ENCODE data around the gene LENEP. TPM values are rescaled to one million over a fixed set of nuclear protein-coding genes. Genes with fewer than 3 reads are reported as not detected.

Gene LENEP
- total RNA-seq, 1 experiment from 2014 or later: 2.8 TPM

DNA sequence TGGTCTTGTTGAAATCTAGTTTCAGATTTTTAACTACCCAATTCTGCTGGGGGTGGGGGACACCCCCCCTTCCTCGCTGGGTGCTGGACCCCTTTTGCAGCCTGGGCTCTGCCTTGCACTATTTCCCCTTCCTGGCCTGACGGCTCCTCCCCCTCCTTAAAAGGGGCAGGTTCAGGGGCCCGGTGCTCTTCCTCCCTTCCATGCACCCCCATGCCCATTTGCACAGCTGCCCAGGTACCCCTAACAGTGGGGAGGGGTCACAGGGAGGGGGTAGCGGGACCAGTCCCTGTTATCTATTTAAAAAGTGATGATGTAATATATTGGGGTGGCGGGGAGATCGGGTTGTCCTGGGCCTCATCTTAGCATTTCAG is 24.5 kb downstream of the LENEP start:
- no peak overlapping the region for H3K56ac ChIP-seq (ENCODE audit: insufficient read length, low read depth, low read length)
- H3K27me3 ChIP-seq (ENCODE audit: insufficient read depth, low read length): no peaks in the 10 kb centered on the region
- no peak overlapping the region for H3K23ac ChIP-seq (ENCODE audit: insufficient read length, low read depth, low read length)
- Mint-ChIP-seq H3K4me1 (peaks cover 29 to 51% of the 10 kb centered on the region in 2 experiments), H3K27me3 (ENCODE audit: low read depth) (peaks cover 4% of the 10 kb centered on the region), H3K36me3 (ENCODE audit: insufficient read depth in 1 of 3, low read depth in 3 of 3) (peaks cover 6 to 35% (median 22%) of the 10 kb centered on the region in 3 experiments; a peak in 6 of 7 replicates), H3K9me3 (no peaks in the 10 kb centered on the region; a peak in 1 of 5 replicates), H3K27ac (no peak overlapping the region), H3K4me3 (peak overlapping the region in 1 of 2 experiments; percentile 71; a peak in 3 of 5 replicates)
- no peak overlapping the region for H2BK120ac ChIP-seq (ENCODE audit: low read depth, low read length, poor library complexity, severe bottlenecking)
- H2AK5ac ChIP-seq (ENCODE audit: insufficient read length, low read length): no peak overlapping the region
- H3K27ac ChIP-seq (ENCODE audit: insufficient read length, low read depth, low read length): no peak overlapping the region
- H3T11ph ChIP-seq (ENCODE audit: low read length): no peak overlapping the region
- no peak overlapping the region for H2BK12ac ChIP-seq (ENCODE audit: insufficient read length, low read depth, low read length)
- H2BK15ac ChIP-seq (ENCODE audit: low read depth, low read length): no peak overlapping the region
- no peak overlapping the region for H2BK5ac ChIP-seq (ENCODE audit: insufficient read length, low read length)
- H3K79me1 ChIP-seq (ENCODE audit: insufficient read depth, low read depth, low read length, poor library complexity, severe bottlenecking): no peaks in the 10 kb centered on the region
- H3K4me2 ChIP-seq (ENCODE audit: insufficient read depth, insufficient read length, low read length): peak overlapping the region; percentile 34
- no peak overlapping the region for H2AFZ ChIP-seq (ENCODE audit: low read length)
- no peak overlapping the region for H3K4ac ChIP-seq (ENCODE audit: low read depth, low read length)
- no peak overlapping the region for H4K91ac ChIP-seq (ENCODE audit: insufficient read length, low read depth, low read length)
- no peak overlapping the region for H3K18ac ChIP-seq (ENCODE audit: insufficient read length, low read depth, low read length)
- no peak overlapping the region for H3K9ac ChIP-seq (ENCODE audit: extremely low read depth, insufficient read length, low read length)
- no peak overlapping the region for H4K5ac ChIP-seq (ENCODE audit: insufficient read length, low read depth, low read length)
- peaks cover 1% of the 10 kb centered on the region; the same call in 1 of the 2 replicates for H3K4me1 ChIP-seq (ENCODE audit: insufficient read depth, low read length)
- no peaks in the 10 kb centered on the region for H3K79me2 ChIP-seq (ENCODE audit: insufficient read depth, low read length)
- no peak overlapping the region for H2BK20ac ChIP-seq (ENCODE audit: low read depth, low read length, poor library complexity, severe bottlenecking)
- no peaks in the 10 kb centered on the region for H3K23me2 ChIP-seq (ENCODE audit: insufficient read length, low read depth, low read length, poor library complexity, severe bottlenecking)
- H4K20me1 ChIP-seq (ENCODE audit: control insufficient read depth, insufficient read depth, insufficient read length): no peaks in the 10 kb centered on the region
- no peak overlapping the region for H4K8ac ChIP-seq (replicated peaks; ENCODE audit: insufficient read length, low read depth, low read length)
- TF ChIP-seq, protein P1, sequence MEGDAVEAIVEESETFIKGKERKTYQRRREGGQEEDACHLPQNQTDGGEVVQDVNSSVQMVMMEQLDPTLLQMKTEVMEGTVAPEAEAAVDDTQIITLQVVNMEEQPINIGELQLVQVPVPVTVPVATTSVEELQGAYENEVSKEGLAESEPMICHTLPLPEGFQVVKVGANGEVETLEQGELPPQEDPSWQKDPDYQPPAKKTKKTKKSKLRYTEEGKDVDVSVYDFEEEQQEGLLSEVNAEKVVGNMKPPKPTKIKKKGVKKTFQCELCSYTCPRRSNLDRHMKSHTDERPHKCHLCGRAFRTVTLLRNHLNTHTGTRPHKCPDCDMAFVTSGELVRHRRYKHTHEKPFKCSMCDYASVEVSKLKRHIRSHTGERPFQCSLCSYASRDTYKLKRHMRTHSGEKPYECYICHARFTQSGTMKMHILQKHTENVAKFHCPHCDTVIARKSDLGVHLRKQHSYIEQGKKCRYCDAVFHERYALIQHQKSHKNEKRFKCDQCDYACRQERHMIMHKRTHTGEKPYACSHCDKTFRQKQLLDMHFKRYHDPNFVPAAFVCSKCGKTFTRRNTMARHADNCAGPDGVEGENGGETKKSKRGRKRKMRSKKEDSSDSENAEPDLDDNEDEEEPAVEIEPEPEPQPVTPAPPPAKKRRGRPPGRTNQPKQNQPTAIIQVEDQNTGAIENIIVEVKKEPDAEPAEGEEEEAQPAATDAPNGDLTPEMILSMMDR (conservative IDR thresholded peaks at IDR 0.05): no peak
- no peak for DNase-seq
- no CpG with 5 or more reads among the region's 6 CpGs for WGBS (ENCODE audit: extremely low coverage, insufficient read length, low lambda C conversion rate)
- H3K14ac ChIP-seq (ENCODE audit: insufficient read depth, low read length): no peak overlapping the region
- H3K9me3 ChIP-seq (ENCODE audit: control insufficient read depth, low read depth, low read length): no peaks in the 10 kb centered on the region
